Measurements from ENCODE around the gene FAR2.

GRCh38 chr12:29208060-29208459, 59.0 kb downstream of the FAR2 start:
- TF ChIP-seq CTCF (conservative IDR thresholded peaks at IDR 0.05) (no peak), ZFX (IDR thresholded peaks at IDR 0.05) (no peak)
